CMK (cell line): ENCODE data around the gene SMAD6.
A peak's percentile ranks its signal among the peaks of the same experiment; 100 is the strongest.

ENCODE experiments used
- DNase-seq: peaks from one replicate; pipeline ENCODE4 v3.0.0-alpha.2; 2010; ENCODE audit warnings: low read depth

Gene SMAD6

DNA sequence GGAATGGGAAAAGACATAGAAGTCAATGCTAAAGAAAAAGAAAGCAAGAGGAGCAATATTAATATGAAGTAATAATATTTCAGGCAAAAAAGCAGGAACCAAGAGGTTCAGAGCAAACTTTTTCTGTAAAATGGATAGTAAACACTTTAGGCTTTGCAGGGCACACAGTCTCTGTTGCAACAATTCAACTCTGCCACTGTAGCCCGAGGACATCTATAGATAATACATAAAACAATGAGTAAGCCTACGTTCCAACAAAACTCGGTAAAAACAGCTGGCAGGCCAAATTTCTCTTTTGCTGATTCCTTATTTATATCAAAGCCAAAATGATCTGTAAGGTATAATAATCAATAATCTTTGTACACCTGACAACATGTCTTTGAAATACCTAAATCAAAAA is 56.8 kb downstream of the SMAD6 start:
- DNase-seq, result no peak

DNA sequence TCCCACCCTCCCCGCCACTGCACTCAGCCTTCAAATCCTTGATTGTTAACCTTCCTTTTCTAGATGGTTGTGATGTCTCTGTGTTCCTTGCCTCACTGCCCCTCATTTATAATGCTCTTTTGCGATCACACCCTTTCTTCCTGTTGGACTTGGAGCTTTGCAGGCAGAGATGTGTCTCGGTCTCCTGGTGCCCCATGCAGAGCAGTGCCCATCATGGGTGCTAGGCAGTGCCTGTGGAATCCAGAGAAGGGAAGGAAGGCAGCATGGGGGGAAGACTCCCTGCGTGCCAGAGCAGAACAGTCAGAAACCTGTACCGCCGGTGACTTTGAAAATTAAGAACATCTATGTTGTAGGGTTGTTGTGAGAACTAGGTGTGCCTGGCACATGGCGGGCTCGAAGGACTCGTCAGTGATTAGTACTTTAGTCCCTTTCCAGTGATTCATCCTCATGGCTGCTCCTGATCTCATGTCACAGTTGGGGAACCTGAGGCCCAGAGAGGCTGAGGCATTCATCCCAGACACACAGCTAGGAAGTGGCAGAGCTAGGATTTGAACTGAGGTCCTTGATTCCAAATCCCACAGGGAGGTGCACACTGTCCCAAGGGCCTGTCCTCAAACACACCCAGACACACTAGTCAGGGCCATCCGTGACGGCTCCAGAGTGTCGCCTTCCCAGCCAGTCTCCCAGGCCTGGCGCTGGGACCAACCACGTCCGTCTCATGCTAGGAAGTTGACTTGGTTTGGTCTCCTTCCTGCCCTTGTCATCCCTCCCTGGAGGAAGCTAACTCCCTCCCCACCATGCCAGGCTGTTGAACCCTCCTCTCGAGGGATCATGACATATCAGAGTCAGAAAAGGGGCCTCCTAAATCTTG is 58.3 kb downstream of the SMAD6 start:
- no peak for DNase-seq

DNA sequence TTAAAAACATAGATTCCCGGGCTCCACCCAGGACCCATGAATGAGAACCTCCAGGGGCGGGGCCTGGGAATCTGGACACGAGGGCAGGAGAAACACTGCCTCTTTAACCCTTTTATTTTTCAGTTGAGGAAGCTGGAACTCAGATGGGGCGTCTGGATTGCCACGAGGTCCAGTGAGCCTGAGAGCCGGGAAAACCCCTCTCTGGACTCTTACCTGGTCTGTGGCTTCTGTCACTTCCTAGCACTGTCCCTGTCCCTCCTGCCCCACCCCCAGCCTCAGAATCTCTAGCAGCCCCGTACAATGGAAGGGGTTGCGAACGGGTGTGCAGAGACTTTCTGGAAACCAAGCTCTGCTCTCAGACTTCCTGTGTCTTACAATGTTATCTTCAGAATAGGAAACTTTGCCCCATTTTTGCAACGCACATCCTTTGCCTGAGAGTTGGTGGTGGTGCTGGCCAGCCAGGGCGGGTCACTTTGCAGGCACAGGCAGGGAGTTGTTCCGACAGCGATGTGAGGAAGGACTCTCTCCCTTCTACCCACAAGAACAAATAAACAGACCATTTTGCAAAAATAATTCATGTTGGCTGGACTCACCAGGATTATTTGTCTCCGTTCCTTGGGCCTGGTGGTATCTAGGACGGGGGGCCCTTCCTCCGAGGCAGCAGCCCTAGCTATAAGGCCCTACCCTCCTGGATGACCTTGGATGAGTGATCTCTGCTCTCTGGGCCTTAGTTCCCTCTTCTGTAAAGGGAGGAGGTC is 59.1 kb downstream of the SMAD6 start:
- peak; percentile 32 for DNase-seq

DNA sequence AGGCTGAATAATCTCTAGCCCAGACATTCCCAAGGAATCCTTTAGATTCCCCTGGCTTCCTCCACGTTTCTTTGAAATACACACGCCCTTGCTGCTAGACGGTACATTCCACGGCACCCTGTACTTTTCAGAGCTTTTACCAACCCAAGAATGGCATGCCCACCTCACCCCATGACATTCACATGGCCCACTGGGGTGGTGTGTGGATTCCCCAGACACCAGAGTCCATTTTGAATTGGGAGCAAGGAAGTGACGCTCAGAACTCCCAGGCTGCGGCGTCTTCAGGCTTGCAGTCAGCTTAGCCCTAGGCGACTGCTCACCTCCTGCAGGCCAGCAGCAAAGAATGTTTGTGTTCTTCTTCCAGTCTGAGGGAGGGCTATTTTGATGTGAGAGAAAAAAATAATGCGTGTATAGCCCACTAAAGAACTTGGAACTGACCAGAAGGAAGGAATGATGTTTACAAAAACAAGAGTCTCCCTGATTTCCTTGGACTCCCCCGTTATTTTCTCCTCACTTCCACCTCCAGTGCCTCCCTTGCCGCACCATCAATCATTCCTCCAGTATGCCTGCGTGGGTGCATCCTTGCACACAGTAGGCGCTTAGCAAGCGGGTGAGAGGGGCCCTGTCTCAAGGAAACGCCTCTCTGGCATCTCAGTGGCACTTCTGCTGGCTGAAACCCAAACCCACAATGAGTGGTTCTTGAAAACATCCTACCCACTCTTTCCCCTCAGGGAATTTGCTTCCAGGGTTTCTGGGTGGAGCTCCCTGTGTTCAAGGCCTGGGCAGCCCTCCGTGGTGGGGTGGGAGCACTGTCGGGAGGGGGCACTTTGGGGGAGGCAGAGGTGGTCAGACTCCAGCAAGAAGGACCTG is 59.9 kb downstream of the SMAD6 start:
- DNase-seq, result no peak

DNA sequence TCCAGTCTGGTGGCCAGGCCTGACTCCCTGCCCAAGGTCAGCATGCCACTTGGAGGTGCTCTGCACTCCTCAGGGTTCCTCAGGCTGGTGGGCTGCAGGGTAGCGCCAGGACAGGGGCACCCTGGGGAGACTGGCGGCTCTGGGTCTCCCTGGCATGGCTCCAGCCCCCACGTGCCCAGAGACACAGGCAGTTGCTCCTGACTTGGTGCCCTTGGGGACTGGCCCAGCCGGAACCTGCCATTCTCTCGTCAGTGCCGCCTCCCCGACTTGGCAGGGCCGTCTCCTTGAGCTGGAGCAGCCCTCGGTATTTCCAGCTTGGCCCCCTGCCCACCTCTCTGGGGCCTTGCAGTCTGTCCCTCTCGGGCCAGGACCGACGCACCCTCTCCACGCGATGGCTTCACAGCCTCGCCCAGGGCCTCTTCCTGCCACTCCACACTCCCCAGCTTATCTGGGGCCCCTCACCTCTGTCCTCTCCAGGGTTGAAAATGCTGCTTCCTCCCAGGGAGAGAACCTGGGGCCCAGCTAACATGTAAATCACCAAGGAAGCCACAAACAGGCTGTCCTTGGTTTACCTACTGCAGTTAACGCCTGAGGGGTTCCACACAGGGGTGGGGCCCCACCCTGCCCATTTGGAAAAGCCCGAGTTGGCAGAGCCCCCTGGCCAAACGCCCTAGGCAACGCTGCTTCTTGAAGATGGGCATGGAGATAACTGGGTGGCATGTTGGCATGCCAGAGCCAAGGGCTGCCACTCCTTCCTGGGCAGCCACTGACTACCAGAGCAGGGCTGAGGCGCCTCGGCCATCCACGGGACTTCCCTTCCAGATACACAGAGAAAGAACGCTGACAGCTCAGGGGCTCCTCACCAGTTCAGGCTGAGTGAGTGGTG is 61.4 kb downstream of the SMAD6 start:
- no peak for DNase-seq

DNA sequence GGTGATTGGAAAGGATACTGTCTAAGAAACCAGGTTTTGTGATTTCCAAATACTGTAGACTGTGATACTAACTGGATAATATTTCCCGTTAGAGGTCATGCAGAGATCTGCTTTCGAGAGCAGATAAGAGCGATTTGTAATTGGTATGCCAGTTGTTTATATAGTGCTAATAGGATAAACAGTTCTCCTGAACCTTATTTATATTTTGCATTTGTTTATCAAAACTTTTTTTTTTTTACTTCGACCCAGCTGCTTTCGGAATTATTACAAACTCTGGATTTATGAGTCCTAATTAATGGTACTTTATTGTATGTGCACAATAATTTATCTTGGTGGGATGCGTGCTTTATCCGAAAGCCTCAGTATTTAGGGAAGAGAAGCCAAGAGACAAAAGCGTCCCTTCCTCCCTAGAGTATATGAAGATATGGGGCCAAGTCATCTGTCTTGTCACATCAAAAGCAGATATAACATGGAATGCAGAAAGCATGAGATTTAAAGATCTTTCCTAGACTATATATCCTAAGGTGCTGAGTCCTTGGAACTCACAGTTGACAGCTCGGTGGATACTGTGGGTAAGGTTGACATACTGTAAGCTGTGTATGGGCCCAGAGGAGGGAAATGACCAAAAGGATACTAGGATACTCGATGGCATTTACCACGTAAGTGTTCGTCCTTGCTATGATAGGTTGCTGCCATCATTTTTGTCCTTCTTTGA is 62.2 kb downstream of the SMAD6 start:
- DNase-seq, result no peak

DNA sequence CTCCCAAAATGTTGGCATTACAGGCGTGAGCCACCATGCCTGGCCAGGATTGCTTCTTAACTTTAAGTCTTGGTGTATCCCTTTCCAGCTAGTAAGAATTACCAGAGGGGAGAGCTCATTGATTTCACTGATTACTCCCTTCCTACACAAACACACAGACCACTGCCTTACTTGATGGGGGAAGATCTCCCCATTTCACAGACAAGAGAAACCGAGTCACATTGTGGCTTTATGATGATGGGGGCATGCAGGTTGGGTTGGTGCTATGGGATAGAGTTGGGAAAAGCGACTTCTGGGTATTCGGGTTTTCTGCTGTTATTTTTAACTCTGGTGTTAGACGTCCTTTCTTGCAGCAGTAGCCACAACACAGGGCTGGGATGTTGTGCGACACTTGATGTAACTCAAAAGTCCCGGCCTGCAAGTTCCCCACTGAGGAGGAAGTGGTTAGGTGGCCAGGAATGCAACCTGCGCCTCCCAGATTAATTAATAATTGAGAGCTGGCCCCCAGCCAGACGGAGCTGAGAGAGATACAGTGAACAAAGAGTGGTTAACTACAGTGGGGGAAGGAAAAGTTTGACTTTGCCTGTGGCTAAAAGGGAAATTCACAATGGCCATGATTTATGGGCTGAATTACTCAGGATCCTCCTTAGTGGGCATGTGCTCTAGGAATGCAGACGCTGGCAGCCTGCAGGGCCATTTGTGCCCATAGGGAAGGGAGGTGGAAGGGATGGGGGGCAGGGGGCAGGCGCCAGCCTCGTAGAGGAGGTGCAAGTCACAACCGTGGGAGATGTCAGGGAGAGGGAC is 63.6 kb downstream of the SMAD6 start:
- DNase-seq, result peak; percentile 71

DNA sequence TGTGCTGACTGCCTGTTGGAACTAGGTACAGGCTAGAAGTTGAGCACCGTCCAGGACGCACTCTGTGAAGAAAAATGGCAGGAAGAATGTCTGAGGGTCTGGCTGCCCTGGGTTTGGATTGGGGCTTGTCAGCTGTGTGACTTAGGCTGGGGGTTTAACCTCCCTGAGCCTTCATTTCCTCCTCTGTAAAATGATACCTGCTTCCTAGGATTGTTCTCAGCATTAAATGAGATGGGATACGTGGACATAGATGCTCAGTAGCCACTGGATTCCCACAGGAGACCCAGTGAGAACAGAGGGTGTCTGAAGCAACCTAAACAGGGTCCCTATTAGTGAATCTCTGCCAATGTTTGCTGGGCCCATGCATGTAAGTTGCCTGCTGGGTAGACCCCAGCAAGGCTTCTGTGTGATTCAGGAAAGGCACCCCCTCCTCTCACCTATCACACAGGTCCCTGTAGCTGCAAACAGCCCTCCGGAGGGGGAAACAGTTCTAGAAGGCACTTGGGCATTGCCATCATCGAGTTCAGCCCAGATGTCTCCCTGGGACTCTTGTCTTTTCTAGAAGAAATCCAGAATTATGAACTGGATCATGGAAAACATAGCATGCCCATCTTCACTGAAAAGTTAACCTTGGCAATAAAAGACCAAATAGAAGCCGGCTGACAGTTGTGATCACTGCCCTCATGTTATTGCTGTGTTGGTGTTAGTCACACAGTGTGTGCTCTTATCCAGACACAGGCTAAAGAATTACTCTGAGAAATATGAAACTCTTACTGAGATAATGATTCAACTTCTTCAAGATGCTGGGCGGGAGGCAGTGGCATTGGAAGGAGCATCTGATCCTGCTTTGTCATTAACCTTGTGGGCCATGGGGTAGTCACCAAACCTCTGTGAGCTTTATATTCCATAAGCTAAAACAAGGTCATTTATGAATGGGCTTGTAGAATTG is 64.5 kb downstream of the SMAD6 start:
- no peak for DNase-seq

DNA sequence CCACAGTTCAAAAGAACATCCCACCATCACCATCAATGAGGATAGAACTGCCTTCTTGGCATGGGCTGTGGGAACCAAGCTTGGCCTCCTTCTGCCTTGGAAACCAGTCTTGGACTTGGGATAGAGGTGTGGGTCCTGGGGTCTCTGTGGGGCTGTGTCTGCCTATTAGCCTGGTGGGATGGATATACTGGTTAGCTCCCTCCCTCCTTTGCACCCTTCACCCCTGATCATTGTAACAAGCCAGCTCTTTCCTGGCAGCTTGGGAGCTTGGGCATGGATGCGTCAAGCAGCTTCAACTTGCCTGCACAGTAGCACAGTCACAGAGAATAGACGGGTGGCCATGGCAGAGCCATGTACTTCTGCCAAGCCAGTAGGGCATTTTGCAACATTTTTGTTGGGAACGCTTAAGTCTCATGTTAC is 65.2 kb downstream of the SMAD6 start:
- DNase-seq, result no peak

DNA sequence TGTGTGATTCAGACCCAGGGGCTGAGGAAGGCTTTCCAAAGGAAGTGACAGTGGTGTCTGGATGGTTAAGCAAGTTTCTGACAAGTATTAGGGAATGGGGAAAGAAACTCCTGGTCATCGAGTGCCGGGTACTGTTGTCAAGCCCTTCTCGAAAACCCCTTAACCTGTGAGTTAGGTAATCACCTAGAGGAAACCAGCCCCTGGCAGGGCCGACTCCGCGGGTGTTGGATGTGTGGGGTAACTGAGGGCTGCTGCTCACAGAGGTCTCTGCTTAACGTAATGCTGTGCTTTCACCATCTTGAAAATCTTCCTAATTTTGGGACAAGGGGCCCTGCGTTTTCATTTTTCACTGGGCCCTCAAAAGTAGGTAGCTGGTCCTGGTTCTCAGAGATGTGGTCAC is 67.0 kb downstream of the SMAD6 start:
- DNase-seq, result no peak

DNA sequence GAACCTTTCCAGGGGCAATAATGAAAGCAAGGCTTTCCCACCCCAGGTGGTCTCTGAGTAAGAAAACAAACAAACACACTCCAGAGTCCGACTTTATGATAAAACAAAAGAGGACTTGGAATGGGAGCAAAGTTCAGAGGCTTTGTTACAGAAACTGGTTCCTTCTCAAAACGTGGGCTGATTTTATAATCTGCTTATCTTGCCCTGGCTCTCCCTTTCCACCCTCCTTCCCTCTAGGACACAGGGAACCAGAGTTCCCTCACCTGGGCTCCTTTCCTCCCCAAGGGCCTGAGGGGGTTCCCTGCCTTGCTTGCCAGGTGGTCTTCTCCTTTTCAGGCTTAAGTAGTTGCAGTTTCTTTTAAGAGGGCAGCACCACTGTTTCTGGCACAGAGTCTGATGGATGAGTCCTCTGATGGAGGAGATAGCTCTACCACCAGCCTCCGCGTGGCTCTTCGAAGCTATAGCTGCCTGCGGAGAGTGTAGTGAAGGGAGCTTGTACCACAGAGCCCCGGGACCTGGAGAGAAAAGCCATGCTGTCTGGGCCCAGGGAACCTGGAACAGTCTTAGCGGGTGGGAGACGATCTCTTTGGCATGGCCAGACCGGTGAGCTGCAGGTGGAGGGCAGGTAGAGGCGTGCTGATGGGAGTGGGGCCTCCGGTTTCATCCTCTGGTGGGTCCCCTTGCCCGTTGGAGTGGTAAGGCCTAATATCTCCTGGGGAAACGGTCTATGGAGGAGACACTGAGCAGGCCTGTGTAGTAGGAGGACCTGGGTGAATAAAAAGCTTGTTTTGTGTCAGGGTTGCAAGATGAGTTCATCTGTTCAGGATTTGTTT is 68.7 kb downstream of the SMAD6 start:
- DNase-seq, result no peak

DNA sequence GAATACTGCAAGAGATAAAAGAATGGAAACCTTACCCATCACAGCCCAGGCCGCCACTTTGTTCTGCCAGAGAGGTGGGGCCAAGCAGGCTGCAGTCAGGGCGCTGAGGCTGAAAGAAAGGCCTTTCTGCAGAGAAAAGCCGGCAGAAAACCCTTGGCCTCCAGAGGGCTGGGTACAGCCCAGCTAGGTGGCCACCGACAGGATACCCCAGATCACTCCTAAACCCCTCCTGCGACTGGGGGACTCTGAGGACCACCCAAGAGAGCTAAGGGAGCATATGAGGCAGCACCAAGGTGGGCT is 69.3 kb downstream of the SMAD6 start:
- no peak for DNase-seq

DNA sequence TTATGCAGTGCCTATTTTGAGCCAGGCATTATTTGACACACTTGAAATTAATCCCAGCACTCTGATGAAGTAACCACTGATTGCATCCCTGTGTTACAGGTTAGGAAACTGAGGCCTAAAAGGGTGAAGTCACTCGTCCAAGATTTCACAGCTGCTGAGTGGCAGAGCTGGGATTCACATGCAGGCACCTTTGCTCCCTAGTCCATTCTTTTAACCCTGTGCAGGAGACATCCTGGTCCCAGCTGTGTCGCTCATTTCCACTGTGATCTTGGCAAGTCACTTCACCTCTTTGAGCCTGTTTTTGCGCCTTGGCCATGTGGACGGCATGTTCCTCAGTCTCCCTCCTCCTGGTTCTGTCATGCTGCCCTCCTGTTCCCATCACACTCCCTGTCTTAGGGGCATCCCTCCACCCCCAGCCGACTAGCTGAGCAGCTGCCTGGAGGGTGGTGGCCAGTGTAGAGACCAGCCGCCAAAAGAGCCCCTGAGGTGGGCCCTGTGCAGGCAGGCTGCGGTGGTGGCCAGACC is 70.6 kb downstream of the SMAD6 start:
- DNase-seq, result no peak

DNA sequence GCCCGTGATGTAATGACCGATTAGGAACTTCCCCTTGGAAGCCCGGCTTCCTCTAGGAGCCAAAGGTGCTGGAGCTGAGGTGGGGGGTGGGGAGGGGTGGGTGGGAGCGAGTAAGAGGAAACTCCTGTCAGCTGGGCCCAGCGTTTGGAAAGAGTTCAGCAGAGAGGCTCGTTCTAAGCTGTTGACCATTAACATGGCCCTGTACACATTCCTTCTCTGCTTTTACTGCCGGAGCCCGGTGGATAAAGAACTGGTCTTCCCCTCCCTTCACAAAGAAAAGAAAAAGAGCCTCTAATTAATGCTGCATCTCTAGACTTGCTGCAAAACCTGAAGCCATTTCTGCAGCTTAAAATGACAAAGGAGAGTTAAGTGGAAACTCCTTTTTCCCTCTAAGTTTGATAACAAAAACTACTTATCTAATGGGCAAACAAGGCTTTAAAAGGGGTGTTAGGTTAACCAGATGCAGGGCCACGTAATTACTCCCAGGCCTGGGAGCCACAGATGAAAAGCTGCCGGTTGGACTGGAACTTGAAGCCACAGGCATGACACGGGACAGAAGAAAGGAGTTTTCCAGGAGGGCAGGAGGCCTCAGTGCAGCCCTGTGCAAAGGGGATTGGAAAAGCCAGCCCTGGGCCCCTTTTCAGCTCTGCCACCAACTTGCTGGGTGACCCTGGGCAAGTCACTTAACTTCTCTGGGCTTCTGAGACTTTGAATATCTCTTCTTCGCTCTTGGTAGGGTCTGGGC is 71.3 kb downstream of the SMAD6 start:
- no peak for DNase-seq

DNA sequence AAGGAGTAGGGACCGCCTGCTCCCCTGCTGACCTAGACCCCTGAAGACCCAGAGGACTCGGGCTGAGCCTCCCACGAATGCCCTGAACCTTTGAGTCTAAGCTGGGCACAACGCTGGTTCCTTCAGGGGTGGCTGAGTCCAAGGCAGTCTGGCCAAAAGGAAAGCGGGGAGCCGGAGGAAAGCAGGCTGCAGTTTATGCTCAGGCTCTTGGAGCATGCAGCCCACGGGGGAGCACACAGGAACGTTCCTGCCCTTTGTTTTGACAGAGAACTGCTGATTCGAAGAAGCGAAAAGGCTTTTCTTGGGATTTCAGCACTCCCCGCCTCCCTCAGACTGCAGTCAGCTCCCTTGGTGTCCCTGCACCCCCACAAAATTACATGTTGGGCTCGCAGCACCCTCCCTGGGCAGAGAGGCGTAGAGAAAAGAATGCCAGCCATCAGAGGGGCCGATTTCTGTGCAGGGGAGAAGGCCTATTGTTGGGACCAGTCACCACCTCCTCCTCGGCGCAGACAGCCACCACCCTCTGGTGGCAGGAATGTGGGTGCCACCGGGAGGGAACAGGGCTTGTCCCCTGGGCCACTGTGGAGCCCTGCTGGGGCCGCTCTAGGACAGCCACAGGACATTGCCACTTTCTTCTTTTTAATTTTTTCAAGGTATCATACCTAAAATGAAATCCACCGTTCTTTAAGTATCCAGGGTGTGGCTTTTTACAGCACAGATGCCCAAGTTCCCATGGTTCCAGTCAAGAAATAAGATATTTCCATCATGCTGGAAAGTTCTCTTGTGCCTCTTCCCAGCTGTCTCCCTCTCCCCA is 72.2 kb downstream of the SMAD6 start:
- DNase-seq, result no peak
